ENCODE results near the gene SSPN. TPM values are rescaled to one million over a fixed set of nuclear protein-coding genes. Genes with fewer than 3 reads are reported as not detected.

The SSPN gene
- total and polyA plus RNA-seq, 9 of the 15 experiments (the other 6 are each of a cell fraction or from before 2014, with no cell fraction given), result 0.40 TPM; not detected in 8

- TF ChIP-seq ZNF24 (IDR thresholded peaks at IDR 0.05) (no peak), POLR2AphosphoS5 (IDR thresholded peaks at IDR 0.05; ENCODE audit: control insufficient read depth, insufficient read depth, low read depth, low read length) (no peak)
Observed at GRCh38 chr12:26278266-26278665, 82.9 kb downstream of the SSPN start (continued).

DNA sequence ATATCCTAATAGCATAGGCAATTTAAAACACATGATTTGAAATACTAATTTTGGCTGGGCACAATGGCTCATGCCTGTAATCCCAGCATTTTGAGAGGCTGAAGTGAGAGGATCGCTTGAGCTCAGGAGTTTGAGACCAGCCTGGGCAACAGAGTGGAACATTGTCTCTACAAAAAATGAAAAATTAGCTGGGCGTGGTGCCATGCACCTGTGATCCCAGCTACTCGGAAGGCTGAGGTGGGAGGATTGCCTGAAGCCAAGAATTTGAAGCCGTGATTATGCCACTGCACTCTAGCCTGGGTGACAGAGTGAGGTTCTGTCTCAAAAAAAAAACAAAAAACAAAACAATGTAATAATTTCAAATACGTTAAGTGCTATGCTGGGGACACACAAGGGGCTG lies 83.3 kb downstream of the SSPN start:
- Histone ChIP-seq H3K4me1 (replicated peaks in 1 of 2; ENCODE audit: control insufficient read depth in 2 of 2, insufficient read depth in 2 of 2, low read length in 2 of 2) (peaks cover 6 to 28% of the 10 kb centered on the region in 2 experiments; a peak in 4 of 5 replicates), H3K4me2 (ENCODE audit: insufficient read depth, low read length) (no peak overlapping the region), H3K9me3 (replicated peaks; ENCODE audit: control insufficient read depth, insufficient read depth, low read depth, low read length) (no peaks in the 10 kb centered on the region), H3K79me2 (ENCODE audit: control insufficient read depth, insufficient read depth, low read length) (no peaks in the 10 kb centered on the region), H3K27me3 (ENCODE audit: control insufficient read depth in 2 of 2, insufficient read depth in 2 of 2, low read length in 2 of 2) (no peaks in the 10 kb centered on the region), H3K36me3 (ENCODE audit: control insufficient read depth, insufficient read depth, low read length) (no peaks in the 10 kb centered on the region), H2AFZ (ENCODE audit: low read depth, low read length) (no peak overlapping the region; the same call in 1 of the 2 replicates), H3K4me3 (no peak overlapping the region), H3K9me1 (ENCODE audit: control insufficient read depth, insufficient read depth, low read length) (no peaks in the 10 kb centered on the region), H3K9ac (ENCODE audit: insufficient read depth in 1 of 2, low read depth in 2 of 2, low read length in 2 of 2) (no peak overlapping the region), H4K20me1 (replicated peaks; ENCODE audit: control insufficient read depth, insufficient read depth, low read length) (no peaks in the 10 kb centered on the region), H3K27ac (ENCODE audit: extremely low read depth, low read depth, low read length) (no peak overlapping the region)
- ChIA-PET POLR2A (interaction anchor here (0.6 to 1.6 kb wide), 4 partner anchors 8 to 179 kb away, joined by 3 to 6 read pairs (median 4); no protein-coding TSS in a partner anchor), CTCF (ENCODE audit: low intra/inter-chr PET ratio) (no interaction called here)
- no TSS peak for BruUV-seq (replicated peaks)
- intact Hi-C loops (cut with micrococcal nuclease), result no loop called here
- ATAC-seq (no peak), FAIRE-seq (no peak), DNase-seq (ENCODE audit: extremely low read depth in 1 of 4, low spot score in 3 of 4) (no peak)
- in situ Hi-C loops (cut with MboI), result no loop called here
- 68% methylated on average over 5 of the region's 5 CpGs for WGBS (ENCODE audit: insufficient coverage, low coverage, missing lambda C conversion rate)
- TF ChIP-seq CBX8 (IDR thresholded peaks at IDR 0.05; ENCODE audit: borderline replicate concordance, extremely low read depth, low read depth, low read length, poor library complexity, severe bottlenecking) (no peak), TCFL5 (CRISPR knock-in tag; conservative IDR thresholded peaks at IDR 0.05) (no peak), ZNF140 (CRISPR knock-in tag; IDR thresholded peaks at IDR 0.05) (no peak), MYC (IDR thresholded peaks at IDR 0.05; ENCODE audit: low read depth, low read length) (no peak), MYC (CRISPR knock-in tag; IDR thresholded peaks at IDR 0.05; ENCODE audit: borderline replicate concordance, low read depth) (no peak), DMBX1 (CRISPR knock-in tag; IDR thresholded peaks at IDR 0.05; ENCODE audit: borderline replicate concordance) (no peak), PCBP2 (IDR thresholded peaks at IDR 0.05; ENCODE audit: low read depth, low read length, poor library complexity, severe bottlenecking) (no peak), ZBTB17 (CRISPR knock-in tag; IDR thresholded peaks at IDR 0.05) (no peak), MIER1 (IDR thresholded peaks at IDR 0.05; ENCODE audit: low read depth) (no peak), ZNF511 (CRISPR knock-in tag; IDR thresholded peaks at IDR 0.05) (no peak), TARDBP (IDR thresholded peaks at IDR 0.05) (no peak), RBM34 (IDR thresholded peaks at IDR 0.05; ENCODE audit: borderline replicate concordance, insufficient read depth, low read length) (no peak), ZNF23 (CRISPR knock-in tag; IDR thresholded peaks at IDR 0.05) (no peak), RNF2 (IDR thresholded peaks at IDR 0.05) (no peak), CLOCK (CRISPR knock-in tag; IDR thresholded peaks at IDR 0.05; ENCODE audit: borderline replicate concordance) (no peak), NFXL1 (CRISPR knock-in tag; IDR thresholded peaks at IDR 0.05) (no peak), CHD2 (IDR thresholded peaks at IDR 0.05; ENCODE audit: low read depth, low read length) (no peak), GATAD2B (IDR thresholded peaks at IDR 0.05; ENCODE audit: borderline replicate concordance) (no peak), CCAR2 (IDR thresholded peaks at IDR 0.05; ENCODE audit: low read depth, low read length) (no peak)

Data from K562 (cell line).